ENCODE measurements around the gene NDP. TPM values are rescaled to one million over a fixed set of nuclear protein-coding genes. Genes with fewer than 3 reads are reported as not detected.

The NDP gene
- total RNA-seq = not detected in 2 replicates
- 0.07 TPM for total RNA-seq (2013)
- polyA plus RNA-seq = not detected in 2 replicates
- polyA minus RNA-seq = not detected in 2 replicates

- ChIA-PET CTCF (no interaction called here), POLR2A (no interaction called here)
- H3K9ac ChIP-seq (ENCODE audit: low read length) = no peak within 1 kb of the TSS
- no peak for ATAC-seq (ENCODE audit: low read depth)
- Mint-ChIP-seq H3K9me3 (ENCODE audit: insufficient read depth) (no peaks in the 10 kb centered on the region), H3K27ac (no peak within 1 kb of the TSS), H3K4me3 (peak within 1 kb of the TSS; percentile 65), H3K4me1 (peaks cover 12% of the 10 kb centered on the region), H3K27me3 (peaks cover 34% of the 10 kb centered on the region)
- no peak within 1 kb of the TSS for H3K4me3 ChIP-seq (ENCODE audit: control extremely low read depth in 1 of 5, extremely low read depth in 1 of 5, insufficient read depth in 1 of 5, low read depth in 2 of 5, low read length in 4 of 5)
- intact Hi-C loops (cut with micrococcal nuclease) = no loop called here
- no peaks in the 10 kb centered on the region for H3K79me2 ChIP-seq (ENCODE audit: control insufficient read depth, insufficient read depth, low read length)
- peak within 1 kb of the TSS; percentile 31 for H3K4me2 ChIP-seq (replicated peaks; ENCODE audit: low read depth, low read length, poor library complexity, severe bottlenecking)
- H4K20me1 ChIP-seq (ENCODE audit: control insufficient read depth, insufficient read depth, low read length, poor library complexity, severe bottlenecking) = no peaks in the 10 kb centered on the region
- WGBS (ENCODE audit: insufficient coverage) = 11% methylated on average over 11 of the region's 28 CpGs
- no peak for TF ChIP-seq EZH2 (IDR thresholded peaks at IDR 0.05; ENCODE audit: borderline replicate concordance, insufficient read depth, low read depth, low read length, poor library complexity, severe bottlenecking)
- no peak for TF ChIP-seq CTCF (IDR thresholded peaks at IDR 0.05)
- no peak within 1 kb of the TSS for H3K27ac ChIP-seq (ENCODE audit: low read length in 2 of 2)
- peak within 1 kb of the TSS; percentile 37 for H2AFZ ChIP-seq (ENCODE audit: insufficient read depth, low read depth, low read length, poor library complexity, severe bottlenecking)
- peaks cover 10 to 11% of the 10 kb centered on the region in 2 donors for H3K4me1 ChIP-seq (ENCODE audit: control insufficient read depth in 2 of 2, insufficient read depth in 2 of 2, low read length in 2 of 2)
- H3K36me3 ChIP-seq (replicated peaks in 1 of 2; ENCODE audit: control extremely low read depth in 1 of 2, control insufficient read depth in 1 of 2, extremely low read depth in 1 of 2, insufficient read depth in 2 of 2, low read length in 1 of 2) = no peaks in the 10 kb centered on the region
- peaks cover 0 to 21% (median 2%) of the 10 kb centered on the region in 4 experiments for H3K27me3 ChIP-seq (replicated peaks in 1 of 4; ENCODE audit: control extremely low read depth in 1 of 4, control insufficient read depth in 3 of 4, insufficient read depth in 4 of 4, low read length in 3 of 4)
- no peaks in the 10 kb centered on the region for H3K9me3 ChIP-seq (ENCODE audit: control extremely low read depth in 1 of 3, control insufficient read depth in 2 of 3, insufficient read depth in 1 of 3, low read length in 2 of 3)
- no peak for DNase-seq
These were observed at the start of gene NDP for GRCh38 chrX:43973249-43974099. NDP (minus strand) TSS chrX:43973390; CDS start chrX:43958645, 14,745 bp downstream.

- no peak overlapping the region for H3K27ac Mint-ChIP-seq
- no CpG with 5 or more reads among the region's 2 CpGs for WGBS (ENCODE audit: insufficient coverage)
- CTCF ChIA-PET = no interaction called here
These were observed 49.8 kb upstream of the NDP start for GRCh38 chrX:44022964-44023363.

More at GRCh38 chrX:44022964-44023363, 49.8 kb upstream of the NDP start:
- no peak overlapping the region for H3K4me3 ChIP-seq (ENCODE audit: control extremely low read depth in 1 of 5, extremely low read depth in 1 of 5, insufficient read depth in 1 of 5, low read depth in 2 of 5, low read length in 4 of 5)
- intact Hi-C loops (cut with micrococcal nuclease) = no loop called here
- Mint-ChIP-seq H3K4me1 (no peaks in the 10 kb centered on the region), H3K9me3 (ENCODE audit: insufficient read depth) (no peaks in the 10 kb centered on the region), H3K27me3 (no peaks in the 10 kb centered on the region), H3K4me3 (no peak overlapping the region)
- no peaks in the 10 kb centered on the region for H4K20me1 ChIP-seq (ENCODE audit: control insufficient read depth, insufficient read depth, low read length, poor library complexity, severe bottlenecking)
- no peaks in the 10 kb centered on the region for H3K9me3 ChIP-seq (ENCODE audit: control extremely low read depth in 1 of 3, control insufficient read depth in 2 of 3, insufficient read depth in 1 of 3, low read length in 2 of 3)
- no peaks in the 10 kb centered on the region for H3K79me2 ChIP-seq (ENCODE audit: control insufficient read depth, insufficient read depth, low read length)
- H3K27ac ChIP-seq (ENCODE audit: low read length in 2 of 2) = no peak overlapping the region
- H3K4me2 ChIP-seq (replicated peaks; ENCODE audit: low read depth, low read length, poor library complexity, severe bottlenecking) = no peak overlapping the region
- POLR2A ChIA-PET = no interaction called here
- TF ChIP-seq EZH2 (IDR thresholded peaks at IDR 0.05; ENCODE audit: borderline replicate concordance, insufficient read depth, low read depth, low read length, poor library complexity, severe bottlenecking) (no peak), CTCF (IDR thresholded peaks at IDR 0.05) (no peak)
- no peaks in the 10 kb centered on the region for H3K4me1 ChIP-seq (ENCODE audit: control insufficient read depth in 2 of 2, insufficient read depth in 2 of 2, low read length in 2 of 2)
- no peaks in the 10 kb centered on the region for H3K36me3 ChIP-seq (replicated peaks in 1 of 2; ENCODE audit: control extremely low read depth in 1 of 2, control insufficient read depth in 1 of 2, extremely low read depth in 1 of 2, insufficient read depth in 2 of 2, low read length in 1 of 2)
- H3K27me3 ChIP-seq (replicated peaks in 1 of 4; ENCODE audit: control extremely low read depth in 1 of 4, control insufficient read depth in 3 of 4, insufficient read depth in 4 of 4, low read length in 3 of 4) = peaks cover 0 to 2% (median 0%) of the 10 kb centered on the region in 4 experiments
- DNase-seq = no peak
- no peak overlapping the region for H3K9ac ChIP-seq (ENCODE audit: low read length)
- H2AFZ ChIP-seq (ENCODE audit: insufficient read depth, low read depth, low read length, poor library complexity, severe bottlenecking) = no peak overlapping the region
- no peak for ATAC-seq (ENCODE audit: low read depth)
